Measurements from ENCODE around the gene GPR84. TPM values are rescaled to one million over a fixed set of nuclear protein-coding genes. Genes with fewer than 3 reads are reported as not detected.

The GPR84 gene
- total RNA-seq, 2 donors from 2014 or later = 0.43 TPM; not detected in 1

GRCh38 chr12:54376596-54376995, 12.3 kb upstream of the GPR84 start:
- Histone ChIP-seq H3K27ac (peak overlapping the region; percentile 84 to 92), H3K27me3 (no peaks in the 10 kb centered on the region), H3K36me3 (no peaks in the 10 kb centered on the region), H3K4me3 (no peak overlapping the region), H3K4me1 (peaks cover 0 to 73% of the 10 kb centered on the region in 2 donors), H3K9me3 (no peaks in the 10 kb centered on the region)
- no peak for TF ChIP-seq CTCF (IDR thresholded peaks at IDR 0.05)
- DNase-seq (ENCODE audit: low spot score) = no peak

- DNase-seq (ENCODE audit: low spot score) = no peak
- no peak overlapping the region for H3K4me3 ChIP-seq
Observed at GRCh38 chr12:54375259-54375579, 10.9 kb upstream of the GPR84 start.

GRCh38 chr12:54374562-54375258, 10.4 kb upstream of the GPR84 start:
- no peak overlapping the region for H3K4me3 ChIP-seq
- H3K27ac ChIP-seq = peak overlapping the region; percentile 84 to 92
- H3K4me1 ChIP-seq = peaks cover 0 to 89% of the 10 kb centered on the region in 2 donors
- no peak for TF ChIP-seq CTCF (IDR thresholded peaks at IDR 0.05)
- no peak for DNase-seq (ENCODE audit: low spot score)
- H3K9me3 ChIP-seq = no peaks in the 10 kb centered on the region
- no peaks in the 10 kb centered on the region for H3K36me3 ChIP-seq
- no peaks in the 10 kb centered on the region for H3K27me3 ChIP-seq

More at GRCh38 chr12:54375259-54375579, 10.9 kb upstream of the GPR84 start:
- Histone ChIP-seq H3K27ac (peak overlapping the region; percentile 84 to 92), H3K9me3 (no peaks in the 10 kb centered on the region), H3K4me1 (peaks cover 0 to 86% of the 10 kb centered on the region in 2 donors), H3K27me3 (no peaks in the 10 kb centered on the region), H3K36me3 (no peaks in the 10 kb centered on the region)
- no peak for TF ChIP-seq CTCF (IDR thresholded peaks at IDR 0.05)

- Histone ChIP-seq H3K36me3 (no peaks in the 10 kb centered on the region), H3K4me1 (peaks cover 0 to 91% of the 10 kb centered on the region in 2 donors), H3K27me3 (no peaks in the 10 kb centered on the region), H3K27ac (peak overlapping the region; percentile 12 to 92), H3K4me3 (no peak overlapping the region), H3K9me3 (no peaks in the 10 kb centered on the region)
- TF ChIP-seq CTCF (IDR thresholded peaks at IDR 0.05) = no peak
- no peak for DNase-seq (ENCODE audit: low spot score)
Observed at GRCh38 chr12:54373649-54374561, 9.6 kb upstream of the GPR84 start.

GRCh38 chr12:54372113-54372806, 8.0 kb upstream of the GPR84 start:
- no peaks in the 10 kb centered on the region for H3K27me3 ChIP-seq
- no peak overlapping the region for H3K4me3 ChIP-seq
- H3K27ac ChIP-seq = peak overlapping the region; percentile 73 to 92
- peaks cover 0 to 83% of the 10 kb centered on the region in 2 donors for H3K4me1 ChIP-seq
- DNase-seq (ENCODE audit: low spot score) = no peak
- no peak for TF ChIP-seq CTCF (IDR thresholded peaks at IDR 0.05)
- no peaks in the 10 kb centered on the region for H3K36me3 ChIP-seq
- no peaks in the 10 kb centered on the region for H3K9me3 ChIP-seq
